Left lung (tissue), 10 donors: ENCODE data around the gene RPL26. TPM values are rescaled to one million over a fixed set of nuclear protein-coding genes. Genes with fewer than 3 reads are reported as not detected.
A peak's percentile ranks its signal among the peaks of the same experiment; 100 is the strongest.
"Not testable (repeated sequence)": the region's sequence is repeated elsewhere in the genome, so short reads cannot be mapped to it uniquely, and the experiment has no call there.

Source experiments
- ATAC-seq: fragments of 200-7000 bp; cut with Tn5 transposase; one replicate; pipeline ENCODE4 v1.9.1; 2020; ENCODE audit warnings: moderate library complexity
- DNase-seq, 4 donors: peaks; one replicate each; pipeline ENCODE4 v3.0.0-alpha.2; 2013 to 2020
- H3K27ac ChIP-seq, 2 donors: fragments of 200-600 bp; sonication (generic) in 1 of 2; one replicate each; pipeline versions ENCODE4 v1.5.0 to v1.8.0; 2020 to 2021
- H3K27me3 ChIP-seq, 2 donors: fragments of 200-600 bp; sonication (generic) in 1 of 2; one replicate each; pipeline versions ENCODE4 v1.5.0 to v1.8.0; 2020 to 2021
- H3K36me3 ChIP-seq, 2 donors: fragments of 200-600 bp; sonication (generic) in 1 of 2; one replicate each; pipeline versions ENCODE4 v1.5.0 to v1.8.0; 2020 to 2021
- H3K4me1 ChIP-seq, 2 donors: fragments of 200-600 bp; one replicate each; pipeline ENCODE4 v1.8.0; 2021
- H3K4me3 ChIP-seq, 2 donors: fragments of 200-600 bp; sonication (generic) in 1 of 2; one replicate each; pipeline versions ENCODE4 v1.5.0 to v1.8.0; 2020 to 2021; ENCODE audit warnings: mild to moderate bottlenecking in 1 of 2
- H3K9me3 ChIP-seq, 2 donors: fragments of 200-600 bp; sonication (generic) in 1 of 2; one replicate each; pipeline versions ENCODE4 v1.5.0 to v1.8.0; 2020 to 2021
- intact Hi-C, 2 donors: fragments of 100-400 bp; cut with DNase I; formaldehyde crosslinking; loops; one replicate each; pipeline versions ENCODE4 v1.11.2 to v1.14.2; 2022
- polyA plus RNA-seq, 6 donors: library from polyadenylated mRNA; unstranded; fragments of 120-200 nt; gene quantifications; one replicate each; pipeline ENCODE4 v1.2.1, GENCODE V29; 2013; ENCODE audit not compliant: insufficient read length in 6 of 6
- total RNA-seq, 2 donors: library from RNA; stranded (reverse); fragmentation: NEBNext Ultra II Directional; extraction: Animal tissue kit (Norgen Biotek cat#: 25700); gene quantifications; one replicate each; pipeline ENCODE4 v1.2.1, GENCODE V29; 2021
- TF ChIP-seq, protein P1 (sequence below), 2 donors: fragments of 200-600 bp; sonication (generic) in 1 of 2; IDR thresholded peaks; one replicate each; pipeline versions ENCODE4 v1.5.0 to v1.8.0; 2021; ENCODE audit warnings: antibody characterized with exemption in 2 of 2
- donor health status: DM: no; HTN: yes; CAD: no.
- donor health status: DM: no; HTN: no; CAD: no.

The RPL26 gene
- total and polyA plus RNA-seq, 8 donors, result 1,094 to 3,628 (median 3,126) TPM

DNA sequence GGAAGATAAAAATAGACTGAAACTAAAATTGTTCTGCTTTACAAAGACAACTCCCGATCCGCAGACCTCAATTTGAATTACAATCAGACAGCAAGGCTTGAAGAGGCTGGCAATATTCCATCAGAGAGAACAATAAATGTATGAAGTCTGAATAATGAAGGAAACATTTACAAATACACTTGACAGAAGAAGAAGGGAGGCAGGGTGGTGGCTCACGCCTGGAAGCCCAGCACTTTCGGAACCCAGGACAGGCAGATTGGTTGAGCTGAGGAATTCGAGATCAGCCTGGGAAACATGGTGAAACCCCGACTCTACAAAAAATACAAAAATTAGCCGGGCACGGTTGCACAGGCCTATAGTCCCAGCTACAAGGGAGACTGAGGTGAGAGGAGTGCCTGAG, 28.8 kb downstream of the RPL26 start:
- intact Hi-C loops, result no loop called here
- no peaks in the 10 kb centered on the region for H3K9me3 ChIP-seq
- H3K27me3 ChIP-seq, result peaks cover 0 to 6% of the 10 kb centered on the region in 2 donors
- no peaks in the 10 kb centered on the region for H3K36me3 ChIP-seq
- H3K4me1 ChIP-seq, result no peaks in the 10 kb centered on the region
- DNase-seq (no peak), ATAC-seq (no peak)
- H3K4me3 ChIP-seq, result no peak overlapping the region
- peak overlapping the region in 1 of 2 donors; percentile 6 for H3K27ac ChIP-seq
- TF ChIP-seq, protein P1, sequence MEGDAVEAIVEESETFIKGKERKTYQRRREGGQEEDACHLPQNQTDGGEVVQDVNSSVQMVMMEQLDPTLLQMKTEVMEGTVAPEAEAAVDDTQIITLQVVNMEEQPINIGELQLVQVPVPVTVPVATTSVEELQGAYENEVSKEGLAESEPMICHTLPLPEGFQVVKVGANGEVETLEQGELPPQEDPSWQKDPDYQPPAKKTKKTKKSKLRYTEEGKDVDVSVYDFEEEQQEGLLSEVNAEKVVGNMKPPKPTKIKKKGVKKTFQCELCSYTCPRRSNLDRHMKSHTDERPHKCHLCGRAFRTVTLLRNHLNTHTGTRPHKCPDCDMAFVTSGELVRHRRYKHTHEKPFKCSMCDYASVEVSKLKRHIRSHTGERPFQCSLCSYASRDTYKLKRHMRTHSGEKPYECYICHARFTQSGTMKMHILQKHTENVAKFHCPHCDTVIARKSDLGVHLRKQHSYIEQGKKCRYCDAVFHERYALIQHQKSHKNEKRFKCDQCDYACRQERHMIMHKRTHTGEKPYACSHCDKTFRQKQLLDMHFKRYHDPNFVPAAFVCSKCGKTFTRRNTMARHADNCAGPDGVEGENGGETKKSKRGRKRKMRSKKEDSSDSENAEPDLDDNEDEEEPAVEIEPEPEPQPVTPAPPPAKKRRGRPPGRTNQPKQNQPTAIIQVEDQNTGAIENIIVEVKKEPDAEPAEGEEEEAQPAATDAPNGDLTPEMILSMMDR (IDR thresholded peaks at IDR 0.05), result no peak

DNA sequence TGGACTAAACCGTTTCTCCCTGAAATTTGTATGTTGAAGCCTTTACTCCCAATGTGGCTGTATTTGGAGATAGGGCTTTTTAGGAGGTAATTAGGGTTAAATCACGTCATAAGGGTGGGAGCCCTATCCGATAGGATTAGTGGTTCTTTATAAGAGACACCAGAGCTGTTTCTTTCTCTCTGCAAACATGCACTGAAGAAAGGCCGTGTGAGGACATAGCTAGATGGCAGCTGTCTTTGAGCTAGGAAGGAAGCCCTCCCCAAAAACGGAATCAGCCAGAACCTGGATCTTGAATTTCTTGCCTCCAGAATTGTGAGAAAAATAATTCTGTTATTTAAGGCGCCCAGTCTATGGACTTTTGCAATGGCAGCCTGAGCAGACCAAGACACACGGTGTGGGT, 29.3 kb downstream of the RPL26 start:
- Histone ChIP-seq H3K36me3 (no peaks in the 10 kb centered on the region), H3K4me3 (no peak overlapping the region), H3K4me1 (no peaks in the 10 kb centered on the region), H3K27me3 (peaks cover 0 to 7% of the 10 kb centered on the region in 2 donors), H3K27ac (peak overlapping the region in 1 of 2 donors; percentile 6), H3K9me3 (no peaks in the 10 kb centered on the region)
- no peak for ATAC-seq
- DNase-seq, result no peak
- intact Hi-C loops, result no loop called here
- TF ChIP-seq, protein P1 (IDR thresholded peaks at IDR 0.05), result no peak

DNA sequence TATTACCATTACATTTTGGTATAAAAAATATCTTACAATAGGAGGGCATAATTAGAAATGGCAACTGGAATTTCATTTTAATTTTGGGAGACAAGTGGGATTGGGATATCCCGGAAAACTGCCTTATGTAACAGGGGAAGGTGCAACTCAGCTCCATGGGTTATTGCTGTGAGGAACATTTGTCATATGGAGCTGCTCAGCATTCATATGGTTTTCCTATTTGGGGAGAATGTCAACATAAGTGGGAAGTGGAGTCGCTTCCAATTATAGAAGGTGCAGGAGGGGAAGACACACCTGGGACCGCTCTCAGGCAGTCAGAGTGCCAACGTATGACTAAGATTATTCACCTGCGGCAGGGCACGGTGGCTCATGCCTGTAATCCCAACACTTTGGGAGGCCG, 32.7 kb downstream of the RPL26 start:
- Histone ChIP-seq H3K36me3 (no peaks in the 10 kb centered on the region), H3K27ac (no peak overlapping the region), H3K27me3 (peaks cover 0 to 34% of the 10 kb centered on the region in 2 donors), H3K9me3 (no peaks in the 10 kb centered on the region), H3K4me1 (no peaks in the 10 kb centered on the region), H3K4me3 (no peak overlapping the region)
- ATAC-seq (no peak), DNase-seq (no peak)
- intact Hi-C loops, result no loop called here
- TF ChIP-seq, protein P1 (IDR thresholded peaks at IDR 0.05), result no peak

DNA sequence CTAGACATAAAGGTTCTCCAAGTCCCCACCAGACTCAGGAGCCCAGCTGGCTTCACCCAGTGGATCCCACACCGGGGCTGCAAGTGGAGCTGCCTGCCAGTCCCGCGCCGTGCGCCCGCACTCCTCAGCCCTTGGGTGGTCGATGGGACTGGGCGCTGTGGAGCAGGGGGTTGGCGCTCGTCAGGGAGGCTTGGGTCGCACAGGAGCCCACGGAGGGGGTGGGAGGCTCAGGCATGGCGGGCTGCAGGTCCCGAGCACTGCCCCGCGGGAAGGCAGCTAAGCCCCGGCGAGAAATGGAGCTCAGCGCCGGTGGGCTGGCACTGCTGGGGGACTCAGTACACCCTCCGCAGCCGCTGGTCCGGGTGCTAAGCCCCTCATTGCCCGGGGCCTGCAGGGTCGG, 36.0 kb downstream of the RPL26 start:
- intact Hi-C loops, H3K4me3 ChIP-seq, ATAC-seq, H3K27ac ChIP-seq, H3K36me3 ChIP-seq, H3K4me1 ChIP-seq, H3K9me3 ChIP-seq, DNase-seq: not testable (repeated sequence)
- peaks cover 0 to 34% of the 10 kb centered on the region in 2 donors for H3K27me3 ChIP-seq

DNA sequence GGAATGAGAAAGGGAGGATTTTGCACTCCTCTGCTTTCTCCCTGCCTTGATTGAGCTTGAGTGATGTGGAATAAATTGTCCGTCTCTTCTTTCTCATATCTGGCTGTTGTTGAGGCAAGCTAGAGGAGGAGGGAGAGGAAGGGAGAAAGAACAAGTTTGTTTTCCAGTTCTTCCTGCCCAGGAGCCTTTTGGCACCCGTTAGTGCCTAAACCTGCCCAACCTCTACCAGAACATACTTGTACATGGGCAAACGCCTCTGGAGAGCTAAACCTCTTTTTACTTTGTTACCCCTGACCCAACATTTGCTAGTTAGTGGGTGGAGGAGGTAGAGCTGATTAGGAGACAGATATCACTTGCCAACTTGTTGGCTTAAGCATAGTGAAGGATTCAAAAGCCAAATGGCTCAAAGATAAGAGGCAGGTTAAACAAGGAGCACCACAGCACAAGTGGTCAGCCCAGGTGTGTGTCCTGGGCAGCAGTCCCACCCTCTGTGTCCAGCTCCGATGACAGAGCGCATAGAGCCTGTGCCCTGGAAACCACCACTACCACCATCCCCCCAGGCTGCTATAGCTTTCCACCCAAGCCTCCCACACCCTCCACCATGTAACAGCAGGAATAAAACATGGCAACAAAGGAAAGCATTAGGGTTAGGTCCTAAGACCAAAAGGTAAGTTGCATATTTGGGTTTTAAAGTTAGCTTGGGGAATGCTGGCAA, 36.9 kb downstream of the RPL26 start:
- DNase-seq (no peak), ATAC-seq (no peak)
- Histone ChIP-seq H3K36me3 (no peaks in the 10 kb centered on the region), H3K27me3 (peaks cover 0 to 34% of the 10 kb centered on the region in 2 donors), H3K27ac (no peak overlapping the region), H3K4me1 (no peaks in the 10 kb centered on the region), H3K4me3 (no peak overlapping the region), H3K9me3 (no peaks in the 10 kb centered on the region)
- TF ChIP-seq, protein P1 (IDR thresholded peaks at IDR 0.05), result no peak
- intact Hi-C loops, result no loop called here
